Astrocyte of the spinal cord (primary cell): ENCODE data around the gene RUFY3.

Experiments
- DNase-seq: peaks from one replicate; pipeline ENCODE4 v3.0.0; 2011; ENCODE audit warnings: low read depth, low spot score
- H3K4me3 ChIP-seq: 2 replicates; pipeline ENCODE4 v1.5.1; 2011; ENCODE audit warnings: low read depth, mild to moderate bottlenecking, low read length, moderate library complexity
- in situ Hi-C: cut with HindIII; loops from 2 replicates; pipeline ENCODE4 v1.10.0; 2017; ENCODE audit warnings: low sequenced_read_pairs
- TF ChIP-seq, protein P1 (sequence below): IDR thresholded peaks from 2 replicates; pipeline ENCODE4 v1.5.1; 2012; ENCODE audit warnings: low read depth, mild to moderate bottlenecking, low read length, inconsistent platforms

Gene RUFY3

DNA sequence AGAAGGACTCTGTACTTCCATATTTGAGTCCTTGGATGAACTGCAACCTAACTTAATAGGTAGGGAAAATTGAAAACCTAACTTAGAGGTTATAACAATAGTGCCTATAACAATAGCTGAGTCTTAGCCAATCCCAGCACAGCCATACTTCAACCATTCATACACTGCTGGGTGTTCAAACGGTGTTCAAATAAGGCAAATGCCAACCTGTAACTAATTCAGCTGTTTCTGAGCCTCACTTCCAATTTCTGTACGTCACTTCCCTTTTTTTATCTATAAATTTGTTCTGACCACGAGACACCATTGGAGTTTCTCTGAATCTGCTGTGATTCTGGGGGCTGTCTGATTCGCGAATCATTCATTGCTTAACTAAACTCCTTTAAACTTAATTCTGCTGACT lies 127.5 kb downstream of the RUFY3 start:
- DNase-seq: no peak
- TF ChIP-seq, protein P1, sequence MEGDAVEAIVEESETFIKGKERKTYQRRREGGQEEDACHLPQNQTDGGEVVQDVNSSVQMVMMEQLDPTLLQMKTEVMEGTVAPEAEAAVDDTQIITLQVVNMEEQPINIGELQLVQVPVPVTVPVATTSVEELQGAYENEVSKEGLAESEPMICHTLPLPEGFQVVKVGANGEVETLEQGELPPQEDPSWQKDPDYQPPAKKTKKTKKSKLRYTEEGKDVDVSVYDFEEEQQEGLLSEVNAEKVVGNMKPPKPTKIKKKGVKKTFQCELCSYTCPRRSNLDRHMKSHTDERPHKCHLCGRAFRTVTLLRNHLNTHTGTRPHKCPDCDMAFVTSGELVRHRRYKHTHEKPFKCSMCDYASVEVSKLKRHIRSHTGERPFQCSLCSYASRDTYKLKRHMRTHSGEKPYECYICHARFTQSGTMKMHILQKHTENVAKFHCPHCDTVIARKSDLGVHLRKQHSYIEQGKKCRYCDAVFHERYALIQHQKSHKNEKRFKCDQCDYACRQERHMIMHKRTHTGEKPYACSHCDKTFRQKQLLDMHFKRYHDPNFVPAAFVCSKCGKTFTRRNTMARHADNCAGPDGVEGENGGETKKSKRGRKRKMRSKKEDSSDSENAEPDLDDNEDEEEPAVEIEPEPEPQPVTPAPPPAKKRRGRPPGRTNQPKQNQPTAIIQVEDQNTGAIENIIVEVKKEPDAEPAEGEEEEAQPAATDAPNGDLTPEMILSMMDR: no peak
- in situ Hi-C loops: no loop called here
- H3K4me3 ChIP-seq: no peak overlapping the region

DNA sequence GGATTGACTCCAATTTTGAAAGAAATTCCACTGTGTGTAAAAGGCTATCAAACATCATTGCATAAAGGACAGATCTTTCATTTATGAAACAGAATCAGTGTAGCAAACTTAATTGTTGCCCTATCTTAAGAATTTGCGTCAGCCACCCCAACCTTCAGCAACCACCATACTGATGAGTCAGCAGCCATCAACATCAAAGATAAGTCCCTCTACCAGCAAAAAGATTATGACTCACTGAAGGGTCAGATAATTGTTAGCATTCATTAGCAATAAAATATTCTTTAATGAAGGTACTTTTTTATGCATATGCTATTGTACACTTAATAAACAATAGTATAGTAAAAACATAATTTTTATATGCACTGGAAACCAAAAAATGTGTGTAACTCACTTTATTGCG lies 133.7 kb downstream of the RUFY3 start:
- no peak overlapping the region for H3K4me3 ChIP-seq
- in situ Hi-C loops: no loop called here
- TF ChIP-seq, protein P1: no peak
- DNase-seq: no peak
